GM23338 (cell line): ENCODE results near the gene SIRT7. TPM values are rescaled to one million over a fixed set of nuclear protein-coding genes. Genes with fewer than 3 reads are reported as not detected.
A peak's percentile ranks its signal among the peaks of the same experiment; 100 is the strongest.

Source experiments
- ATAC-seq: fragments of 200-7000 bp; cut with Tn5 transposase; 3 replicates; pipeline ENCODE4 v1.9.1; 2020
- DNase-seq: peaks from one replicate; pipeline ENCODE4 v3.0.0-alpha.2; 2015; ENCODE audit warnings: low spot score
- H2AFZ ChIP-seq: fragments of 200-600 bp; sonication (generic); 2 replicates; pipeline ENCODE4 v1.8.0; 2016; ENCODE audit warnings: antibody characterized with exemption, mild to moderate bottlenecking, moderate library complexity
- H3F3A ChIP-seq: fragments of 200-600 bp; sonication (generic); replicated peaks from 2 replicates; pipeline ENCODE4 v1.8.0; 2017; ENCODE audit warnings: antibody characterized with exemption, mixed run types, low read depth
- H3K27ac ChIP-seq: fragments of 200-600 bp; sonication (generic); 2 replicates; pipeline ENCODE4 v1.6.1; 2016; ENCODE audit warnings: low read depth
- H3K27me3 ChIP-seq: fragments of 200-600 bp; sonication (generic); 2 replicates; pipeline ENCODE4 v1.8.0; 2016; ENCODE audit warnings: mild to moderate bottlenecking, mixed run types, moderate library complexity; ENCODE audit not compliant: insufficient read depth
- H3K36me3 ChIP-seq: fragments of 200-600 bp; sonication (generic); 2 replicates; pipeline ENCODE4 v1.8.0; 2016; ENCODE audit warnings: mild to moderate bottlenecking; ENCODE audit not compliant: insufficient read depth
- H3K4me1 ChIP-seq: fragments of 200-600 bp; sonication (generic); 2 replicates; pipeline ENCODE4 v1.8.0; 2016; ENCODE audit warnings: mild to moderate bottlenecking, moderate library complexity; ENCODE audit not compliant: insufficient read depth
- H3K4me2 ChIP-seq: fragments of 200-600 bp; sonication (generic); 2 replicates; pipeline ENCODE4 v1.7.1; 2017; ENCODE audit warnings: mixed run types
- H3K4me3 ChIP-seq: fragments of 200-600 bp; sonication (generic); 2 replicates; pipeline ENCODE4 v1.6.1; 2016; ENCODE audit warnings: mixed run types
- H3K79me2 ChIP-seq: fragments of 200-600 bp; sonication (generic); replicated peaks from 2 replicates; pipeline ENCODE4 v1.8.0; 2017; ENCODE audit warnings: mild to moderate bottlenecking; ENCODE audit not compliant: insufficient read depth
- H3K9me2 ChIP-seq: fragments of 200-600 bp; sonication (generic); 2 replicates; pipeline ENCODE4 v1.8.0; 2017; ENCODE audit not compliant: insufficient read depth
- H4K20me1 ChIP-seq: fragments of 200-600 bp; sonication (generic); replicated peaks from 2 replicates; pipeline ENCODE4 v1.8.0; 2017; ENCODE audit warnings: mild to moderate bottlenecking; ENCODE audit not compliant: insufficient read depth
- H3K27ac Mint-ChIP-seq: 2 replicates; pipeline ENCODE4 v1.8.0; 2020; ENCODE audit warnings: inconsistent platforms, mild to moderate bottlenecking, moderate library complexity, mixed read lengths
- H3K27me3 Mint-ChIP-seq: 3 replicates; pipeline ENCODE4 v1.8.0; 2022; ENCODE audit warnings: low read depth, mild to moderate bottlenecking, moderate library complexity, mixed read lengths, inconsistent platforms; ENCODE audit not compliant: insufficient read depth, poor library complexity
- H3K36me3 Mint-ChIP-seq: 3 replicates; pipeline ENCODE4 v1.8.0; 2021; ENCODE audit warnings: low read depth, mild to moderate bottlenecking, inconsistent platforms, moderate library complexity, mixed read lengths
- H3K4me1 Mint-ChIP-seq: 3 replicates; pipeline ENCODE4 v1.8.0; 2020; ENCODE audit warnings: mild to moderate bottlenecking, inconsistent platforms, mixed read lengths
- H3K4me3 Mint-ChIP-seq: 3 replicates; pipeline ENCODE4 v1.8.0; 2021; ENCODE audit warnings: moderate library complexity, mild to moderate bottlenecking, inconsistent platforms, mixed read lengths
- H3K9me3 Mint-ChIP-seq: 3 replicates; pipeline ENCODE4 v1.8.0; 2020; ENCODE audit warnings: moderate library complexity, mild to moderate bottlenecking, inconsistent platforms, mixed read lengths
- CREB1 ChIP-seq: fragments of 250-450 bp; sonication (Bioruptor Pico); IDR thresholded peaks from 2 replicates; pipeline ENCODE4 v1.5.0; 2020; ENCODE audit warnings: low read depth, mild to moderate bottlenecking, moderate library complexity
- EZH2 ChIP-seq: fragments of 200-600 bp; sonication (generic); IDR thresholded peaks from one replicate; pipeline ENCODE4 v1.8.0; 2017; ENCODE audit warnings: antibody characterized with exemption, mild to moderate bottlenecking, low read depth; ENCODE audit not compliant: unreplicated experiment
- EZH2phosphoT487 ChIP-seq: fragments of 200-600 bp; sonication (generic); IDR thresholded peaks from one replicate; pipeline ENCODE4 v1.8.1; 2018; ENCODE audit warnings: antibody characterized with exemption; ENCODE audit not compliant: unreplicated experiment
- JUNB ChIP-seq: IDR thresholded peaks from one replicate; pipeline ENCODE4 v1.6.1; 2016; ENCODE audit warnings: antibody characterized with exemption; ENCODE audit not compliant: unreplicated experiment
- NANOG ChIP-seq: IDR thresholded peaks from 2 replicates; pipeline ENCODE4 v1.6.1; 2016; ENCODE audit warnings: antibody characterized with exemption, borderline replicate concordance
- POLR2AphosphoS5 ChIP-seq: IDR thresholded peaks from 2 replicates; pipeline ENCODE4 v1.6.1; 2016; ENCODE audit warnings: antibody characterized with exemption, low read depth
- STAT1 ChIP-seq: IDR thresholded peaks from one replicate; pipeline ENCODE4 v1.6.1; 2016; ENCODE audit warnings: antibody characterized with exemption; ENCODE audit not compliant: unreplicated experiment
- ZNF114 ChIP-seq: fragments of 250-450 bp; sonication (Bioruptor Pico); IDR thresholded peaks from 2 replicates; pipeline ENCODE4 v1.5.0; 2020; ENCODE audit warnings: mild to moderate bottlenecking, moderate library complexity
- ZNF331 ChIP-seq: fragments of 250-450 bp; sonication (Bioruptor Pico); IDR thresholded peaks from 2 replicates; pipeline ENCODE4 v1.5.0; 2020; ENCODE audit warnings: low read depth, mild to moderate bottlenecking, moderate library complexity
- polyA plus RNA-seq: library from polyadenylated mRNA; unstranded; fragments of >200 nt; fragmentation: Nextera tagmentation; extraction: Ambion mirVana; gene quantifications from 2 replicates; pipeline ENCODE4 v1.2.1, GENCODE V29; 2016
- total RNA-seq: library from RNA; depleted of rRNA; stranded (reverse); fragments of >200 nt; shearing (Covaris generic); gene quantifications from 2 replicates; pipeline ENCODE4 v1.2.3, GENCODE V29; 2014
- TF ChIP-seq, protein P1 (sequence below): IDR thresholded peaks from 2 replicates; pipeline ENCODE4 v1.6.1; 2016; ENCODE audit warnings: antibody characterized with exemption
- TF ChIP-seq, protein P2 (sequence below): fragments of 250-450 bp; sonication (Bioruptor Pico); IDR thresholded peaks from 2 replicates; pipeline ENCODE4 v1.5.0; 2020; ENCODE audit warnings: mild to moderate bottlenecking, moderate library complexity
- TF ChIP-seq, protein P3 (sequence below): IDR thresholded peaks from one replicate; pipeline ENCODE4 v1.6.1; 2018; ENCODE audit warnings: antibody characterized with exemption; ENCODE audit not compliant: unreplicated experiment
- TF ChIP-seq, protein P4 (sequence below), 2 experiments: fragments of 200-600 bp in 1 of 2; sonication (generic) in 1 of 2; conservative IDR thresholded peaks; 2 replicates each; pipeline versions ENCODE4 v1.5.1 to v1.6.1; 2016 to 2017; ENCODE audit warnings: antibody characterized with exemption in 2 of 2, low read depth in 2 of 2, mild to moderate bottlenecking in 2 of 2, moderate library complexity in 1 of 2

Gene SIRT7
- total and polyA plus RNA-seq, 2 experiments from 2014 or later: 16.3 to 20.8 TPM

- no peak overlapping the region for H3K27ac ChIP-seq
- H3K4me2 ChIP-seq: peak overlapping the region; percentile 68
- H4K20me1 ChIP-seq: 0 out of 2 replicates have a peak, but pooled peaks cover 6% of the 10 kb centered on the region
- H3K27ac Mint-ChIP-seq: no peak overlapping the region
- peaks cover 12% of the 10 kb centered on the region for H3F3A ChIP-seq
- H3K9me3 Mint-ChIP-seq: peaks cover 3% of the 10 kb centered on the region; the same call in 1 of the 3 replicates
- H3K79me2 ChIP-seq: no peaks in the 10 kb centered on the region
- H3K4me3 Mint-ChIP-seq: peak overlapping the region; percentile 25; the same call in 1 of the 3 replicates
- no peaks in the 10 kb centered on the region; the same call in 2 of the 3 replicates for H3K36me3 Mint-ChIP-seq
- H3K27me3 Mint-ChIP-seq: peaks cover 53% of the 10 kb centered on the region
- no peaks in the 10 kb centered on the region; the same call in 2 of the 3 replicates for H3K4me1 Mint-ChIP-seq
- H3K4me3 ChIP-seq: peak overlapping the region; percentile 48; the same call in 1 of the 2 replicates
- H3K27me3 ChIP-seq: peaks cover 68% of the 10 kb centered on the region
- TF ChIP-seq EZH2phosphoT487 (no peak), POLR2AphosphoS5 (no peak), ZNF114 (CRISPR knock-in tag) (no peak), NANOG (no peak), STAT1 (no peak), EZH2 (no peak), ZNF331 (CRISPR knock-in tag) (no peak), JUNB (no peak), CREB1 (no peak)
- TF ChIP-seq, protein P1, sequence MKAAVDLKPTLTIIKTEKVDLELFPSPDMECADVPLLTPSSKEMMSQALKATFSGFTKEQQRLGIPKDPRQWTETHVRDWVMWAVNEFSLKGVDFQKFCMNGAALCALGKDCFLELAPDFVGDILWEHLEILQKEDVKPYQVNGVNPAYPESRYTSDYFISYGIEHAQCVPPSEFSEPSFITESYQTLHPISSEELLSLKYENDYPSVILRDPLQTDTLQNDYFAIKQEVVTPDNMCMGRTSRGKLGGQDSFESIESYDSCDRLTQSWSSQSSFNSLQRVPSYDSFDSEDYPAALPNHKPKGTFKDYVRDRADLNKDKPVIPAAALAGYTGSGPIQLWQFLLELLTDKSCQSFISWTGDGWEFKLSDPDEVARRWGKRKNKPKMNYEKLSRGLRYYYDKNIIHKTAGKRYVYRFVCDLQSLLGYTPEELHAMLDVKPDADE: no peak
- TF ChIP-seq, protein P2, sequence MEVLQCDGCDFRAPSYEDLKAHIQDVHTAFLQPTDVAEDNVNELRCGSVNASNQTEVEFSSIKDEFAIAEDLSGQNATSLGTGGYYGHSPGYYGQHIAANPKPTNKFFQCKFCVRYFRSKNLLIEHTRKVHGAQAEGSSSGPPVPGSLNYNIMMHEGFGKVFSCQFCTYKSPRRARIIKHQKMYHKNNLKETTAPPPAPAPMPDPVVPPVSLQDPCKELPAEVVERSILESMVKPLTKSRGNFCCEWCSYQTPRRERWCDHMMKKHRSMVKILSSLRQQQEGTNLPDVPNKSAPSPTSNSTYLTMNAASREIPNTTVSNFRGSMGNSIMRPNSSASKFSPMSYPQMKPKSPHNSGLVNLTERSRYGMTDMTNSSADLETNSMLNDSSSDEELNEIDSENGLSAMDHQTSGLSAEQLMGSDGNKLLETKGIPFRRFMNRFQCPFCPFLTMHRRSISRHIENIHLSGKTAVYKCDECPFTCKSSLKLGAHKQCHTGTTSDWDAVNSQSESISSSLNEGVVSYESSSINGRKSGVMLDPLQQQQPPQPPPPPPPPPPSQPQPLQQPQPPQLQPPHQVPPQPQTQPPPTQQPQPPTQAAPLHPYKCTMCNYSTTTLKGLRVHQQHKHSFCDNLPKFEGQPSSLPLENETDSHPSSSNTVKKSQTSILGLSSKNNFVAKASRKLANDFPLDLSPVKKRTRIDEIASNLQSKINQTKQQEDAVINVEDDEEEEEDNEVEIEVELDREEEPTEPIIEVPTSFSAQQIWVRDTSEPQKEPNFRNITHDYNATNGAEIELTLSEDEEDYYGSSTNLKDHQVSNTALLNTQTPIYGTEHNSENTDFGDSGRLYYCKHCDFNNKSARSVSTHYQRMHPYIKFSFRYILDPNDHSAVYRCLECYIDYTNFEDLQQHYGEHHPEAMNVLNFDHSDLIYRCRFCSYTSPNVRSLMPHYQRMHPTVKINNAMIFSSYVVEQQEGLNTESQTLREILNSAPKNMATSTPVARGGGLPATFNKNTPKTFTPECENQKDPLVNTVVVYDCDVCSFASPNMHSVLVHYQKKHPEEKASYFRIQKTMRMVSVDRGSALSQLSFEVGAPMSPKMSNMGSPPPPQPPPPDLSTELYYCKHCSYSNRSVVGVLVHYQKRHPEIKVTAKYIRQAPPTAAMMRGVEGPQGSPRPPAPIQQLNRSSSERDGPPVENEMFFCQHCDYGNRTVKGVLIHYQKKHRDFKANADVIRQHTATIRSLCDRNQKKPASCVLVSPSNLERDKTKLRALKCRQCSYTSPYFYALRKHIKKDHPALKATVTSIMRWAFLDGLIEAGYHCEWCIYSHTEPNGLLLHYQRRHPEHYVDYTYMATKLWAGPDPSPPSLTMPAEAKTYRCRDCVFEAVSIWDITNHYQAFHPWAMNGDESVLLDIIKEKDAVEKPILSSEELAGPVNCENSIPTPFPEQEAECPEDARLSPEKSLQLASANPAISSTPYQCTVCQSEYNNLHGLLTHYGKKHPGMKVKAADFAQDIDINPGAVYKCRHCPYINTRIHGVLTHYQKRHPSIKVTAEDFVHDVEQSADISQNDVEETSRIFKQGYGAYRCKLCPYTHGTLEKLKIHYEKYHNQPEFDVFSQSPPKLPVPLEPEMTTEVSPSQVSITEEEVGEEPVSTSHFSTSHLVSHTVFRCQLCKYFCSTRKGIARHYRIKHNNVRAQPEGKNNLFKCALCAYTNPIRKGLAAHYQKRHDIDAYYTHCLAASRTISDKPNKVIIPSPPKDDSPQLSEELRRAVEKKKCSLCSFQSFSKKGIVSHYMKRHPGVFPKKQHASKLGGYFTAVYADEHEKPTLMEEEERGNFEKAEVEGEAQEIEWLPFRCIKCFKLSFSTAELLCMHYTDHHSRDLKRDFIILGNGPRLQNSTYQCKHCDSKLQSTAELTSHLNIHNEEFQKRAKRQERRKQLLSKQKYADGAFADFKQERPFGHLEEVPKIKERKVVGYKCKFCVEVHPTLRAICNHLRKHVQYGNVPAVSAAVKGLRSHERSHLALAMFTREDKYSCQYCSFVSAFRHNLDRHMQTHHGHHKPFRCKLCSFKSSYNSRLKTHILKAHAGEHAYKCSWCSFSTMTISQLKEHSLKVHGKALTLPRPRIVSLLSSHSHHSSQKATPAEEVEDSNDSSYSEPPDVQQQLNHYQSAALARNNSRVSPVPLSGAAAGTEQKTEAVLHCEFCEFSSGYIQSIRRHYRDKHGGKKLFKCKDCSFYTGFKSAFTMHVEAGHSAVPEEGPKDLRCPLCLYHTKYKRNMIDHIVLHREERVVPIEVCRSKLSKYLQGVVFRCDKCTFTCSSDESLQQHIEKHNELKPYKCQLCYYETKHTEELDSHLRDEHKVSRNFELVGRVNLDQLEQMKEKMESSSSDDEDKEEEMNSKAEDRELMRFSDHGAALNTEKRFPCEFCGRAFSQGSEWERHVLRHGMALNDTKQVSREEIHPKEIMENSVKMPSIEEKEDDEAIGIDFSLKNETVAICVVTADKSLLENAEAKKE (CRISPR knock-in tag): no peak
- TF ChIP-seq, protein P3, sequence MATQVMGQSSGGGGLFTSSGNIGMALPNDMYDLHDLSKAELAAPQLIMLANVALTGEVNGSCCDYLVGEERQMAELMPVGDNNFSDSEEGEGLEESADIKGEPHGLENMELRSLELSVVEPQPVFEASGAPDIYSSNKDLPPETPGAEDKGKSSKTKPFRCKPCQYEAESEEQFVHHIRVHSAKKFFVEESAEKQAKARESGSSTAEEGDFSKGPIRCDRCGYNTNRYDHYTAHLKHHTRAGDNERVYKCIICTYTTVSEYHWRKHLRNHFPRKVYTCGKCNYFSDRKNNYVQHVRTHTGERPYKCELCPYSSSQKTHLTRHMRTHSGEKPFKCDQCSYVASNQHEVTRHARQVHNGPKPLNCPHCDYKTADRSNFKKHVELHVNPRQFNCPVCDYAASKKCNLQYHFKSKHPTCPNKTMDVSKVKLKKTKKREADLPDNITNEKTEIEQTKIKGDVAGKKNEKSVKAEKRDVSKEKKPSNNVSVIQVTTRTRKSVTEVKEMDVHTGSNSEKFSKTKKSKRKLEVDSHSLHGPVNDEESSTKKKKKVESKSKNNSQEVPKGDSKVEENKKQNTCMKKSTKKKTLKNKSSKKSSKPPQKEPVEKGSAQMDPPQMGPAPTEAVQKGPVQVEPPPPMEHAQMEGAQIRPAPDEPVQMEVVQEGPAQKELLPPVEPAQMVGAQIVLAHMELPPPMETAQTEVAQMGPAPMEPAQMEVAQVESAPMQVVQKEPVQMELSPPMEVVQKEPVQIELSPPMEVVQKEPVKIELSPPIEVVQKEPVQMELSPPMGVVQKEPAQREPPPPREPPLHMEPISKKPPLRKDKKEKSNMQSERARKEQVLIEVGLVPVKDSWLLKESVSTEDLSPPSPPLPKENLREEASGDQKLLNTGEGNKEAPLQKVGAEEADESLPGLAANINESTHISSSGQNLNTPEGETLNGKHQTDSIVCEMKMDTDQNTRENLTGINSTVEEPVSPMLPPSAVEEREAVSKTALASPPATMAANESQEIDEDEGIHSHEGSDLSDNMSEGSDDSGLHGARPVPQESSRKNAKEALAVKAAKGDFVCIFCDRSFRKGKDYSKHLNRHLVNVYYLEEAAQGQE: no peak
- TF ChIP-seq, protein P4, sequence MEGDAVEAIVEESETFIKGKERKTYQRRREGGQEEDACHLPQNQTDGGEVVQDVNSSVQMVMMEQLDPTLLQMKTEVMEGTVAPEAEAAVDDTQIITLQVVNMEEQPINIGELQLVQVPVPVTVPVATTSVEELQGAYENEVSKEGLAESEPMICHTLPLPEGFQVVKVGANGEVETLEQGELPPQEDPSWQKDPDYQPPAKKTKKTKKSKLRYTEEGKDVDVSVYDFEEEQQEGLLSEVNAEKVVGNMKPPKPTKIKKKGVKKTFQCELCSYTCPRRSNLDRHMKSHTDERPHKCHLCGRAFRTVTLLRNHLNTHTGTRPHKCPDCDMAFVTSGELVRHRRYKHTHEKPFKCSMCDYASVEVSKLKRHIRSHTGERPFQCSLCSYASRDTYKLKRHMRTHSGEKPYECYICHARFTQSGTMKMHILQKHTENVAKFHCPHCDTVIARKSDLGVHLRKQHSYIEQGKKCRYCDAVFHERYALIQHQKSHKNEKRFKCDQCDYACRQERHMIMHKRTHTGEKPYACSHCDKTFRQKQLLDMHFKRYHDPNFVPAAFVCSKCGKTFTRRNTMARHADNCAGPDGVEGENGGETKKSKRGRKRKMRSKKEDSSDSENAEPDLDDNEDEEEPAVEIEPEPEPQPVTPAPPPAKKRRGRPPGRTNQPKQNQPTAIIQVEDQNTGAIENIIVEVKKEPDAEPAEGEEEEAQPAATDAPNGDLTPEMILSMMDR (conservative IDR thresholded peaks at IDR 0.05; ENCODE audit: low read depth in 2 of 2): no peak
- no peak overlapping the region for H2AFZ ChIP-seq
- peaks cover 5% of the 10 kb centered on the region; the same call in 1 of the 2 replicates for H3K4me1 ChIP-seq
- H3K36me3 ChIP-seq: no peaks in the 10 kb centered on the region
- ATAC-seq: no peak
- no peaks in the 10 kb centered on the region for H3K9me2 ChIP-seq
- DNase-seq: no peak
These were observed 40.8 kb upstream of the SIRT7 start for GRCh38 chr17:81958633-81959342.
